HFF-Myc (cell line): Measurements from ENCODE around the gene PZP.

Experiments used
- DNase-seq: peaks from one replicate; pipeline ENCODE4 v3.0.0-alpha.2; 2011; ENCODE audit warnings: low read depth; ENCODE audit errors: extremely low read depth
- H3K4me3 ChIP-seq: replicated peaks from 2 replicates; pipeline ENCODE4 v1.5.1; 2011; ENCODE audit warnings: low read depth, mild to moderate bottlenecking, control low read depth, low read length
- CTCF ChIP-seq: IDR thresholded peaks from 2 replicates; pipeline ENCODE4 v1.5.1; 2012; ENCODE audit warnings: mild to moderate bottlenecking, low read depth, low read length, control low read depth; ENCODE audit errors: missing control alignments

Gene PZP

GRCh38 chr12:9118158-9118557 lies 90.0 kb downstream of the PZP start:
- DNase-seq, result peak; percentile 25
- no peak for TF ChIP-seq CTCF
- no peak overlapping the region for H3K4me3 ChIP-seq

GRCh38 chr12:9115731-9116559 lies 92.2 kb downstream of the PZP start, which contains the start of gene A2M:
Gene A2M, minus strand, starts transcription at chr12:9115919. Its CDS starts 70 bp downstream, at chr12:9115849.
- DNase-seq, result no peak
- H3K4me3 ChIP-seq, result no peak within 1 kb of the TSS
- TF ChIP-seq CTCF, result no peak

GRCh38 chr12:9114946-9115345 lies 93.2 kb downstream of the PZP start:
- H3K4me3 ChIP-seq, result no peak overlapping the region
- TF ChIP-seq CTCF, result no peak
- no peak for DNase-seq

- no peak for TF ChIP-seq CTCF
These were observed 94.2 kb downstream of the PZP start for GRCh38 chr12:9113987-9114309.

GRCh38 chr12:9113296-9113986 lies 94.8 kb downstream of the PZP start:
- no peak for DNase-seq
- no peak for TF ChIP-seq CTCF
- H3K4me3 ChIP-seq, result no peak overlapping the region

More at GRCh38 chr12:9113987-9114309, 94.2 kb downstream of the PZP start:
- H3K4me3 ChIP-seq, result no peak overlapping the region
- DNase-seq, result no peak

GRCh38 chr12:9112076-9112853 lies 95.9 kb downstream of the PZP start:
- no peak overlapping the region for H3K4me3 ChIP-seq
- TF ChIP-seq CTCF, result no peak
- no peak for DNase-seq
